HG02642 (cell line): ENCODE results near the gene TMEM267.
"Not testable (repeated sequence)": the region's sequence is repeated elsewhere in the genome, so short reads cannot be mapped to it uniquely, and the experiment has no call there.

Experiments
- ATAC-seq: cut with Tn5 transposase; IDR thresholded peaks from one replicate; pipeline ENCODE4 v1.9.1; 2021; ENCODE audit warnings: mild to moderate bottlenecking; ENCODE audit not compliant: unreplicated experiment, poor library complexity

The TMEM267 gene

GRCh38 chr5:43412156-43412555 lies 71.5 kb downstream of the TMEM267 start, which contains the start of gene CCL28:
Gene CCL28, minus strand, starts transcription at chr5:43412391. Its CDS starts 75 bp downstream, at chr5:43412316.
- no peak for ATAC-seq

- no peak for ATAC-seq
These were observed 72.2 kb downstream of the TMEM267 start for GRCh38 chr5:43411495-43411894.

- ATAC-seq = no peak
These were observed 73.3 kb downstream of the TMEM267 start for GRCh38 chr5:43410414-43410813.

GRCh38 chr5:43409809-43410271 lies 73.8 kb downstream of the TMEM267 start:
- no peak for ATAC-seq

GRCh38 chr5:43402524-43403066 lies 81.1 kb downstream of the TMEM267 start:
- not testable (repeated sequence) for ATAC-seq

- no peak for ATAC-seq
These were observed 81.8 kb downstream of the TMEM267 start for GRCh38 chr5:43401827-43402226.

- ATAC-seq = no peak
These were observed 83.6 kb downstream of the TMEM267 start for GRCh38 chr5:43400082-43400481.

GRCh38 chr5:43396762-43397304 lies 86.8 kb downstream of the TMEM267 start:
- peak; percentile 99 for ATAC-seq
